Measurements from ENCODE around the gene CLC.
"Not testable (repeated sequence)": the region's sequence is repeated elsewhere in the genome, so short reads cannot be mapped to it uniquely, and the experiment has no call there.

CLC gene

GRCh38 chr19:39728040-39728439 is 9.8 kb downstream of the CLC start:
- H3K9ac ChIP-seq (ENCODE audit: low read length) = no peak overlapping the region
- H3K79me2 ChIP-seq (ENCODE audit: insufficient read depth, low read length) = no peaks in the 10 kb centered on the region
- H3F3A ChIP-seq (ENCODE audit: insufficient read depth, low read length) = no peaks in the 10 kb centered on the region
- no peak overlapping the region for H2AFZ ChIP-seq (ENCODE audit: low read length)
- no peaks in the 10 kb centered on the region for H3K27me3 ChIP-seq (ENCODE audit: insufficient read depth, low read length)
- no peaks in the 10 kb centered on the region for H3K9me2 ChIP-seq (ENCODE audit: low read depth, low read length)
- no peaks in the 10 kb centered on the region for H3K36me3 ChIP-seq (ENCODE audit: insufficient read depth, low read length)
- TF ChIP-seq CTCF (IDR thresholded peaks at IDR 0.05; ENCODE audit: low read length) (no peak), EZH2 (IDR thresholded peaks at IDR 0.05; ENCODE audit: borderline replicate concordance, low read length) (no peak)
- H4K20me1 ChIP-seq (ENCODE audit: insufficient read depth, low read length) = no peaks in the 10 kb centered on the region
- H3K4me2 ChIP-seq (ENCODE audit: low read length) = no peak overlapping the region
- no peaks in the 10 kb centered on the region for H3K9me3 ChIP-seq (ENCODE audit: low read length)
- no peak overlapping the region for H3K27ac ChIP-seq (ENCODE audit: low read depth, low read length, poor library complexity, severe bottlenecking)
- H3K4me1 ChIP-seq (ENCODE audit: insufficient read depth, low read length, severe bottlenecking) = no peaks in the 10 kb centered on the region
- no peak overlapping the region for H3K4me3 ChIP-seq (ENCODE audit: low read depth, low read length, poor library complexity, severe bottlenecking)

- H3K9ac ChIP-seq (ENCODE audit: low read length) = no peak overlapping the region
These were observed 10.6 kb downstream of the CLC start for GRCh38 chr19:39727070-39727800.

GRCh38 chr19:39725995-39726394 is 11.8 kb downstream of the CLC start:
- H3K36me3 ChIP-seq (ENCODE audit: insufficient read depth, low read length) = no peaks in the 10 kb centered on the region
- no peaks in the 10 kb centered on the region for H3K27me3 ChIP-seq (ENCODE audit: insufficient read depth, low read length)
- no peaks in the 10 kb centered on the region for H3K79me2 ChIP-seq (ENCODE audit: insufficient read depth, low read length)
- H3K4me3 ChIP-seq (ENCODE audit: low read depth, low read length, poor library complexity, severe bottlenecking) = no peak overlapping the region
- H4K20me1 ChIP-seq (ENCODE audit: insufficient read depth, low read length) = no peaks in the 10 kb centered on the region
- no peaks in the 10 kb centered on the region for H3F3A ChIP-seq (ENCODE audit: insufficient read depth, low read length)
- no peak overlapping the region for H3K27ac ChIP-seq (ENCODE audit: low read depth, low read length, poor library complexity, severe bottlenecking)
- no peaks in the 10 kb centered on the region for H3K9me3 ChIP-seq (ENCODE audit: low read length)
- no peak overlapping the region for H2AFZ ChIP-seq (ENCODE audit: low read length)
- H3K4me2 ChIP-seq (ENCODE audit: low read length) = no peak overlapping the region
- H3K9me2 ChIP-seq (ENCODE audit: low read depth, low read length) = no peaks in the 10 kb centered on the region
- H3K9ac ChIP-seq (ENCODE audit: low read length) = no peak overlapping the region
- no peaks in the 10 kb centered on the region for H3K4me1 ChIP-seq (ENCODE audit: insufficient read depth, low read length, severe bottlenecking)
- TF ChIP-seq EZH2 (IDR thresholded peaks at IDR 0.05; ENCODE audit: borderline replicate concordance, low read length) (no peak), CTCF (IDR thresholded peaks at IDR 0.05; ENCODE audit: low read length) (no peak)

More at GRCh38 chr19:39727070-39727800, 10.6 kb downstream of the CLC start:
- Histone ChIP-seq H3K27me3 (ENCODE audit: insufficient read depth, low read length) (no peaks in the 10 kb centered on the region), H2AFZ (ENCODE audit: low read length) (no peak overlapping the region), H3K4me2 (ENCODE audit: low read length) (no peak overlapping the region), H3K9me3 (ENCODE audit: low read length) (no peaks in the 10 kb centered on the region), H3F3A (ENCODE audit: insufficient read depth, low read length) (no peaks in the 10 kb centered on the region), H3K27ac (ENCODE audit: low read depth, low read length, poor library complexity, severe bottlenecking) (no peak overlapping the region), H3K79me2 (ENCODE audit: insufficient read depth, low read length) (no peaks in the 10 kb centered on the region), H3K9me2 (ENCODE audit: low read depth, low read length) (no peaks in the 10 kb centered on the region), H3K36me3 (ENCODE audit: insufficient read depth, low read length) (no peaks in the 10 kb centered on the region), H3K4me3 (ENCODE audit: low read depth, low read length, poor library complexity, severe bottlenecking) (no peak overlapping the region), H4K20me1 (ENCODE audit: insufficient read depth, low read length) (no peaks in the 10 kb centered on the region), H3K4me1 (ENCODE audit: insufficient read depth, low read length, severe bottlenecking) (no peaks in the 10 kb centered on the region)
- TF ChIP-seq CTCF (IDR thresholded peaks at IDR 0.05; ENCODE audit: low read length) (no peak), EZH2 (IDR thresholded peaks at IDR 0.05; ENCODE audit: borderline replicate concordance, low read length) (no peak)

- not testable (repeated sequence) for H2AFZ ChIP-seq (ENCODE audit: low read length); H3K9ac ChIP-seq (ENCODE audit: low read length); H3K27me3 ChIP-seq (ENCODE audit: insufficient read depth, low read length); H3F3A ChIP-seq (ENCODE audit: insufficient read depth, low read length); H3K4me2 ChIP-seq (ENCODE audit: low read length); H4K20me1 ChIP-seq (ENCODE audit: insufficient read depth, low read length); H3K4me1 ChIP-seq (ENCODE audit: insufficient read depth, low read length, severe bottlenecking); H3K36me3 ChIP-seq (ENCODE audit: insufficient read depth, low read length); H3K27ac ChIP-seq (ENCODE audit: low read depth, low read length, poor library complexity, severe bottlenecking); H3K9me2 ChIP-seq (ENCODE audit: low read depth, low read length); H3K79me2 ChIP-seq (ENCODE audit: insufficient read depth, low read length); H3K4me3 ChIP-seq (ENCODE audit: low read depth, low read length, poor library complexity, severe bottlenecking); H3K9me3 ChIP-seq (ENCODE audit: low read length)
These were observed 17.7 kb downstream of the CLC start for GRCh38 chr19:39720144-39720543.

Data from OCI-LY1 (cell line).